ENCODE measurements around the gene PDE8B.

The PDE8B gene

GRCh38 chr5:77360381-77360780, 149.9 kb downstream of the PDE8B start:
- no peaks in the 10 kb centered on the region for H4K20me1 ChIP-seq (ENCODE audit: insufficient read depth, low read length)
- no peaks in the 10 kb centered on the region for H3K79me2 ChIP-seq (ENCODE audit: insufficient read depth, low read length)
- no peaks in the 10 kb centered on the region for H3F3A ChIP-seq (ENCODE audit: insufficient read depth, low read length)
- H3K4me3 ChIP-seq (ENCODE audit: low read depth, low read length, poor library complexity, severe bottlenecking) = no peak overlapping the region
- H3K9me2 ChIP-seq (ENCODE audit: low read depth, low read length) = no peaks in the 10 kb centered on the region
- no peaks in the 10 kb centered on the region for H3K9me3 ChIP-seq (ENCODE audit: low read length)
- no peak overlapping the region for H2AFZ ChIP-seq (ENCODE audit: low read length)
- TF ChIP-seq EZH2 (IDR thresholded peaks at IDR 0.05; ENCODE audit: borderline replicate concordance, low read length) = no peak
- TF ChIP-seq, protein P1, sequence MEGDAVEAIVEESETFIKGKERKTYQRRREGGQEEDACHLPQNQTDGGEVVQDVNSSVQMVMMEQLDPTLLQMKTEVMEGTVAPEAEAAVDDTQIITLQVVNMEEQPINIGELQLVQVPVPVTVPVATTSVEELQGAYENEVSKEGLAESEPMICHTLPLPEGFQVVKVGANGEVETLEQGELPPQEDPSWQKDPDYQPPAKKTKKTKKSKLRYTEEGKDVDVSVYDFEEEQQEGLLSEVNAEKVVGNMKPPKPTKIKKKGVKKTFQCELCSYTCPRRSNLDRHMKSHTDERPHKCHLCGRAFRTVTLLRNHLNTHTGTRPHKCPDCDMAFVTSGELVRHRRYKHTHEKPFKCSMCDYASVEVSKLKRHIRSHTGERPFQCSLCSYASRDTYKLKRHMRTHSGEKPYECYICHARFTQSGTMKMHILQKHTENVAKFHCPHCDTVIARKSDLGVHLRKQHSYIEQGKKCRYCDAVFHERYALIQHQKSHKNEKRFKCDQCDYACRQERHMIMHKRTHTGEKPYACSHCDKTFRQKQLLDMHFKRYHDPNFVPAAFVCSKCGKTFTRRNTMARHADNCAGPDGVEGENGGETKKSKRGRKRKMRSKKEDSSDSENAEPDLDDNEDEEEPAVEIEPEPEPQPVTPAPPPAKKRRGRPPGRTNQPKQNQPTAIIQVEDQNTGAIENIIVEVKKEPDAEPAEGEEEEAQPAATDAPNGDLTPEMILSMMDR (IDR thresholded peaks at IDR 0.05; ENCODE audit: low read length) = no peak
- no peak overlapping the region for H3K4me2 ChIP-seq (ENCODE audit: low read length)
- H3K27ac ChIP-seq (ENCODE audit: low read depth, low read length, poor library complexity, severe bottlenecking) = no peak overlapping the region
- no peak overlapping the region for H3K9ac ChIP-seq (ENCODE audit: low read length)
- no peaks in the 10 kb centered on the region for H3K27me3 ChIP-seq (ENCODE audit: insufficient read depth, low read length)
- no peaks in the 10 kb centered on the region for H3K36me3 ChIP-seq (ENCODE audit: insufficient read depth, low read length)
- no peaks in the 10 kb centered on the region for H3K4me1 ChIP-seq (ENCODE audit: insufficient read depth, low read length, severe bottlenecking)

DNA sequence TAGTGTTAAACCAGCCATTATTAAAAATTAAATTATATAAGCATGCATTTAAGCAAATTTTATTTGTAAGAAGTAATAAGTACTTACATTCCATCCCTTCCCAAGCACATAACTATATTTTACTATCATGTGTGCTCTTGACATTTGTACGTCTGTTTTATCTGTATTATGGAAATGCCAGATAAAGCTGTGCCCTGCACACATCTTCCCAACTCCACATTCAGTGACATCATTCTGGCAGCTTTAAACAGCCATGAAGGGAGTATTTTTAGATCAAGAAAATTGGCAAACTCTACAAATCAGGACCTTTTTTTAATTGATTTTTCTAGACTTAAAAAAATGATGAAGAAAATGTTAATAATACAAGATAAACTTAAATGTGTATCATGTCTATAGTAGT, 150.5 kb downstream of the PDE8B start:
- no peak overlapping the region for H3K4me3 ChIP-seq (ENCODE audit: low read depth, low read length, poor library complexity, severe bottlenecking)
- no peaks in the 10 kb centered on the region for H3K9me3 ChIP-seq (ENCODE audit: low read length)
- TF ChIP-seq EZH2 (IDR thresholded peaks at IDR 0.05; ENCODE audit: borderline replicate concordance, low read length) = no peak
- TF ChIP-seq, protein P1 (IDR thresholded peaks at IDR 0.05; ENCODE audit: low read length) = no peak
- H3K4me1 ChIP-seq (ENCODE audit: insufficient read depth, low read length, severe bottlenecking) = no peaks in the 10 kb centered on the region
- H3K27ac ChIP-seq (ENCODE audit: low read depth, low read length, poor library complexity, severe bottlenecking) = no peak overlapping the region
- H3K36me3 ChIP-seq (ENCODE audit: insufficient read depth, low read length) = no peaks in the 10 kb centered on the region
- no peak overlapping the region for H3K9ac ChIP-seq (ENCODE audit: low read length)
- no peaks in the 10 kb centered on the region for H3K79me2 ChIP-seq (ENCODE audit: insufficient read depth, low read length)
- no peak overlapping the region for H2AFZ ChIP-seq (ENCODE audit: low read length)
- no peaks in the 10 kb centered on the region for H4K20me1 ChIP-seq (ENCODE audit: insufficient read depth, low read length)
- no peak overlapping the region for H3K4me2 ChIP-seq (ENCODE audit: low read length)
- H3K27me3 ChIP-seq (ENCODE audit: insufficient read depth, low read length) = no peaks in the 10 kb centered on the region
- no peaks in the 10 kb centered on the region for H3F3A ChIP-seq (ENCODE audit: insufficient read depth, low read length)
- no peaks in the 10 kb centered on the region for H3K9me2 ChIP-seq (ENCODE audit: low read depth, low read length)

DNA sequence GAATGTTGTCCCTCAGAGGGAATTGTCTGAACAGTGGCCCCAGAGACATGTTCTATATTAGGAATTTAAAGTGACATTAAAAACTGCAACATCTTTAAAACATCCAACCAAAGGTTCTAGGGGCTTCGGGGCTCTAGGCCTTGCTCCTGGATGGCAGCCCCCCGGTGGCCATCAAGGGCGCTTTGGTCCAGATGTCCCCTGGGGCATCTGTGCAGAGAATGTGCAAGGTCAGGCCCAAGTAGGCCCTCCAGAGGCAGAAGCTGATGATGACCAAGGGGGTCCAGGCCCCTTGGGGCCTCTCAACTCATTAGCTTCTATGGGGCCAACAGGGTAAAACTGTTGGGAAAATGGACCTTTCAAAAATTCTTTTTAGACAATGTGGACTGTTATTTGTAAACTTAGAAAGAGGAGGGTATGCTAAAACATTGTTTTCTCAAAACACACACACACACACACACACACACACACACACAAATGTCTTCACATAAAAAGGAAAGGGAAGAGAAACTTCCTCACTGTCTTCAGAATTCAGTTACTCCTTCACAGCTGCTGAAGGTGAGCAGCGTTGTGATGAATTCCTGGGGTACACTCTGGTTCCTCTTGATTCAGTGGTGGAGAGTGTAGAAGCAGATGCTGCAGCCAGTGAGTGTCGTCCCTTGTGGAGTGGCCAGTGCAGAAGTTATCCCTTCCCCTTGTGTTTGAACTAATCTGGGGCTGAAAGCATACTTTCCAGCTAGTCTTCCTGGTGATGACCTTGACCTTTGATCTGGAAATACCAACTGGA, 156.4 kb downstream of the PDE8B start:
- no peak overlapping the region for H3K27ac ChIP-seq (ENCODE audit: low read depth, low read length, poor library complexity, severe bottlenecking)
- no peak overlapping the region for H3K9ac ChIP-seq (ENCODE audit: low read length)
- no peak overlapping the region for H3K4me2 ChIP-seq (ENCODE audit: low read length)
- H2AFZ ChIP-seq (ENCODE audit: low read length) = no peak overlapping the region
- H3K27me3 ChIP-seq (ENCODE audit: insufficient read depth, low read length) = no peaks in the 10 kb centered on the region
- no peaks in the 10 kb centered on the region for H3K9me3 ChIP-seq (ENCODE audit: low read length)
- H3F3A ChIP-seq (ENCODE audit: insufficient read depth, low read length) = no peaks in the 10 kb centered on the region
- no peaks in the 10 kb centered on the region for H3K36me3 ChIP-seq (ENCODE audit: insufficient read depth, low read length)
- no peaks in the 10 kb centered on the region for H3K9me2 ChIP-seq (ENCODE audit: low read depth, low read length)
- no peak for TF ChIP-seq EZH2 (IDR thresholded peaks at IDR 0.05; ENCODE audit: borderline replicate concordance, low read length)
- TF ChIP-seq, protein P1 (IDR thresholded peaks at IDR 0.05; ENCODE audit: low read length) = no peak
- H3K4me3 ChIP-seq (ENCODE audit: low read depth, low read length, poor library complexity, severe bottlenecking) = no peak overlapping the region
- H3K4me1 ChIP-seq (ENCODE audit: insufficient read depth, low read length, severe bottlenecking) = no peaks in the 10 kb centered on the region
- H3K79me2 ChIP-seq (ENCODE audit: insufficient read depth, low read length) = no peaks in the 10 kb centered on the region
- no peaks in the 10 kb centered on the region for H4K20me1 ChIP-seq (ENCODE audit: insufficient read depth, low read length)
